ENCODE data around the gene ZNF593OS.

The ZNF593OS gene

DNA sequence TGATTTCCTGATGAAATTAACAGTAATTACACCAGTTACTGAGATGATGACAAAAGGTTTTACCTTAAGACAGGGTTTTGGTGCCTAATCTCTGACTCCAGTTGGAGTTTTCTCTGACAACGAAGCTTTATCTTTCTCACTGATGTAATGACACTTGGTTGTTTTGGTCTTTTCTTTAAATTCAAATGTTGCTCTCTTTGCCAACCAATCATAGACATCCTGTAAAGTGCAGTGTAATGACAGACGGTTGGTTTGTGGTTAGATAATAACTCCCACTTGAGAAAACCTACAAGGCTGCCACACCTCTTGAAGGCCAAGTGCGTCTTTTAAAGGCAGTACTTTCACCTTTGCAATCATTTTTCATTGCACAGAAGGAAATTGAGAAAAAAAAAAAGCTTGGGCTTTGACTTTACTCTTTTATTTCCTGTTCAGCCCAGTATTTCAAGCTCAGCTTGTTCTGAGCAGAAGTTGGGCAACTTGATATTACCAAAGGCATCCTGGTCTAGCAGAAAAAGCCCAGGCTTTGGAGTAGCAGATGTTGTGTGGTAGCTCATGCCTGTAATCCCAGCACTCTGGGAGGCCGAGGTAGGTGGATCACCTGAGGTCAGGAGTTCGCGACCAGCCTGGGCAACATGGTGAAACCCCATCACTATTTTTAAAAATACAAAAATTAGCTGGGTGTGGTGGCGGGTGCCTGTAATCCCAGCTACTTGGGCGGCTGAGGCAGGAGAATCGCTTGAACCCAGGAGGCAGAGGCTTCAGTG, 45.1 kb downstream of the ZNF593OS start:
- no peak for DNase-seq (ENCODE audit: low read depth in 2 of 2)

DNA sequence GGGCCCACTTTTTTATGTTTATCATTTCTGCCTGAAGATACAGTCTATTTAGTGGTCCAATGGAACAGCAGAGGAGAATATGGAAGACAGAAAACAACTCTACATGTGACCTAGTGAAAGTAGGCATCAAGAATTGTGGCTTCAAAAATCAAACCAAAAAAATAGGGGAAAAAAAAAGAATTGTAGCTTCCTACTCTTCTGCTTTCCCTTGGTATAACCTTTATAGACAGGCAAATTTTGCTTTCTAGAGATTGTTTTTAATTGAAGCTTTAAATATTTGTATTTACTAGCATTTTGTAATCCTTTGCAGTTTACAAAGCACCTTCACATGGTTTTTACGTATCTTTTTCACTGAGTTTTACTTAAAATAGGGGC, 45.7 kb downstream of the ZNF593OS start:
- DNase-seq (ENCODE audit: low read depth in 2 of 2), result no peak

DNA sequence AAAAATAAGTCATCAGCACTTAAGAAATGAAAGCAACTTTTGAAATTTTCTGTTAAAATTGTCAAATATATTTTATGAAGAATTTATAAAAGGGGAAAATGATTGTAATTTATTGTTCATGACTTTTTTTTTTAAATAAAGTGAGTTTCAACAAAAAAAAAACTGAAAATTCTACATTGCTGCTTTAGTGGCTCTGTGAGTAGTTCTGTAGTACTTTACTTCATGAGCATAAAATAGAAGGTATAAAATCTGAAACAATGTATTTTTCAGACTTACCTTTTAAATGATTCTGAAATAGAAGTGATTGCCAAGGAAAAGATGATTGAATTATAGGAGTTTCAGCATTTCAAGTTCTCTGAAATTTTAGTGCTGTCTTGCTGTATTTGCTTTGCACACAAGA, 46.2 kb downstream of the ZNF593OS start:
- DNase-seq (ENCODE audit: low read depth in 2 of 2), result no peak

DNA sequence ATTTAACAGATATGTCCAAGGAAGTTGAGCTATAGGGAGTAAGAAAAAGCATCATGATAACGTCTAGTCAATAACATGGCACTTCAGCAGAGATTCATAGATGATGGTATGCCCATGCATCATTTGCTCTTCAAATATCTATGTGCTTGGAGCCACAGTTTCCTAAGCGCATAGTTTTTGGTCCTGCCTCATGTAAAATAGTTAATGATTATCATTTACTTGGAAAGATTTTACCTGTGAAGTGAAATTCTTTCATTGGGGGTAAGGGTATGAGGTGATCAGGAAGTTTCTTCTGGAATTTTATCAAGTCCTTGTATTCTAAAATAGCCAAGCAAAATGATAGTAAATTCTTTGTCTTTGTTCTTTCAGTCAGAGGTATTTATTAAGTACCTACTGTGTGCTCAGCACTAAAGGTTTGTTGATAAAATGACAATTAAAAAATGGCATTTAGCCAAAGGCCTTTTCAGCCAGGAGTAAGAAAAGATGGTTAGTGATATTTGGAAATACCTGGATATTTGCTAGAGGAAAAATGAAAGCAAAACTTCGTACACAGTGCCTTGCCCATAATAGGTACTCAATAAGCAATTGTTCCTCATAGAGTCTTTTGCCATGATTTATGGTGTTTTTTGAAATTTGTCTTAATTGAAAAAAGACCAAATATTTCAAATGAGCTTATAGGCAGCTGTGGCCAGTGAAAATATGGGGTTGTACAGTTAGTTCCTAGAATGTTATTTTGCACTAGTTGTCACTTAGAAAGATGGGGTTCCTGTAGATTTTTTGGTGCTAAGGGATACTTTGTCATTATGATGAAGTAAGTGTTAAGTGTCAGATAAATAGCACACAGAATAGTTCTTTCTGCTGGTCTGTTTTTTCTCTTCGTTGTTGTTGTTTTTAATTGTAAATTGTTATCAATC, 47.0 kb downstream of the ZNF593OS start:
- DNase-seq (ENCODE audit: low read depth in 2 of 2), result no peak

DNA sequence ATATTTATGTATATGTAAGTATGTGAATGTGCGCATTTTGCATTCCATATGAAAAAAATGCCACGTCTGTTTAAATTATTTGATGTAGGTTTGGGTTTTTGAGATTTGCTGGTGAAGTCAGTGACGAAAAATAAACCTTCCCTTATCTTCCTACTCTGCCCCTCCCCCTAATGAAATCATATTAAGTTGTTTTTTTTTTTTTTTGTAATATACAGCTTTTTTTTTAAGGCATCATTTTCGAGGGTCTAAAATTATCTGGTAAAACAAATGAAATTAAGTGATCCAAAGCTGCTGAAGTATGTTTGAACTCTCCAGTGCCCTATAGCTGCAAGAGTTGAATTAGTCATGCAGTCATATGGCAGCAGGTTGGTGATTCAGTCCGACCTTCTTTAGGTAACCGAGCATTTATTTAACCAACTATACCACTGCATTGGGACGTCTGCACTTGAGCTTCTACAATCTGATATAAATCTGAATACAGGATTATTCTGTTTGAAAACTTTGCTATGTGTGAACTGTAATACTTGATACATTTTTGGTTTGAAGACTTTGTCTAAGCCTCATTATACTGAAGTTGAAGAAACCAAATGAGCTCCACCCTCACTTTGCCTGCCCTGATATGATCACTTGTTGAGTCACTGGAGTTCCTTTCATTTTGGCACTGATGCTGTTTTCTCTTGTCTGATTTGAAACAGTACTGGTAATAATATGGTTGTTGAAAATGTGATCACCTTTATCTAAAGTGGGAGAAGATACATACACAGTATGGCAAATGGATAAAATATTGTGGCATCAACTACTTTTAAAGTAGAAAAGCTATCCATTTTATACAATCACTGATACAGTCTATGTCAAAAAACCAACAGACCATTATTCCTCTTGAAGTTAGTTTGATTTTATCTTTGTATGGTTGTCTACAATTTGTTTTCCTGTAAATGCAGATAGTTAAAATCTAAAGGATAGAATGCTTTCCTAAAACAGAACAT, 48.4 kb downstream of the ZNF593OS start:
- no peak for DNase-seq (ENCODE audit: low read depth in 2 of 2)

DNA sequence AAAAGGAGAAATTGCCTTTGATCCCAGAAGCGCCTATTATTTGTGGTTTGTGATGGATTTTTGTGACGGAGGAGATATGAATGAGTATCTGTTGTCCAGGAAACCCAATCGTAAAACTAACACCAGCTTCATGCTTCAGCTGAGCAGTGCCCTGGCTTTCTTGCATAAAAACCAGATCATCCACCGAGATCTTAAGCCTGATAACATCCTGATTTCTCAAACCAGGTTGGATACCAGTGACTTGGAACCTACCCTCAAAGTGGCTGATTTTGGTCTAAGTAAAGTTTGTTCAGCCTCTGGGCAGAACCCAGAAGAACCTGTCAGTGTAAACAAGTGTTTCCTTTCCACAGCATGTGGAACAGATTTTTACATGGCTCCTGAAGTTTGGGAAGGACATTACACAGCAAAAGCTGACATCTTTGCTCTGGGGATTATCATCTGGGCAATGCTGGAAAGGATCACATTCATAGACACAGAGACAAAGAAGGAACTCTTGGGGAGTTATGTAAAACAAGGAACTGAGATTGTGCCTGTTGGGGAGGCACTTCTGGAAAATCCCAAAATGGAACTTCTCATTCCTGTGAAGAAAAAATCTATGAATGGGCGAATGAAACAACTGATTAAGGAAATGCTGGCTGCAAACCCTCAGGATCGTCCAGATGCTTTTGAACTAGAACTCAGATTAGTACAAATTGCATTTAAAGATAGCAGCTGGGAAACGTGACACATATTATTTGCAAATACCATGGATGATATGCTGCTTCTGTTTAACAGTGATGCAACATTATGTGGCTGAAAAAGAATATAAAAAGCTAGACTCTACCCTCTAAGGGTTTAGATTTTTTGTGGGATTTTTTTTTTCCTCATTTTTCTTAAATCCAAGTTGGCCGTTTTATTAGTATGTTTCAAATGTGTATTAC, 49.5 kb downstream of the ZNF593OS start:
- DNase-seq (ENCODE audit: low read depth in 2 of 2), result no peak

DNA sequence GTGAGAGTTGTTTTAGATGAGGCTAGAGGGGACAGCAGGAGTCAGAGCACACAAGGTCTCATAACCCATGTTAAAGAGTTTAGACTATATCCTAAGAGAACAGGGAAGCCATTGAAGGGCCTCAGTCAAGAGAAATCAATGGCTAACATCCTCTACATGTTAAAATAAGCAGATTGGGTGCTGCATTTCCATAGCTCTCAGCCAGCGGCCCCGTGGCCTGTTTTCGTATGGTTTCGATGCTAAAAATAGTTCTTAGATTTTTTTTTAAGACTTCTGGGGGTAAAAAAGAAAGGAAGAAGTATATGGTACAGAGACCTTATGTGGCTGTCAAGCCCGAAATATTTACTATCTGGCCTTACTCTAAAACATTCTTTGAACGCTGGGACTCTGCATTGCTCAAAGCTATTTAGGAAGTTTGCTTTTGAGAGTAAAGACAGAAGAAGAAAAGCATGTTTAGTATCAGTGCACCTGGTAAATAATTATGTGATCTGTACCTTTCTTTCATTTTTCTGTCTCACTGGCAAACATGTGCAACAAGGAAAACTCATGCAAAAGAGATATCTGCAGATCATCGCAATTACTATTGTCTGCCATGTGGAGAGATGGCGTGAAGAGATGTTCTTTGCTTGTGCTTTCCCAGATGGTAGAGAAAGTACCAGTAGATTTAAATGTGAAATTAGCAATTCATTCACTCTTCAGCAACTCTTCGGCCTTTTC, 51.6 kb downstream of the ZNF593OS start:
- DNase-seq (ENCODE audit: low read depth in 2 of 2), result no peak
